Measurements from ENCODE around the gene RBM22.

DNA sequence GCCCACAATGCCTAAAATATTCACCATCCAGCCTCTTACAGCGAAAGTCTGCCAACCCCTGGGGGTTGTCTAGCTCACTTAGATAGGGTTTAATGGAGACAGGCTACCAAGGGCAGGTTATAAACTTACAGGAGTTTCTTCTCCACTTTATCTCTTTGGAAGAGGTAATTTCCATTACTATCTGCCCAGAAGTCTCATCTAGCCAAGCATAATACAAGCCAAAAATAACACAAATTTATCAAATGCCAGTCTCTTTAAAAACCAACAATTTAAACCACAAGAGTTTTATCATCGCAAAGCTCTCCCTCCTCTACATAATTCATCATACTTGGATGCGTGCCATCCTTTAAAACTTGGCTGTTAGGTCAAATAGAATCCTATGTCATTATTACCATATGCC is 6.2 kb downstream of the RBM22 start:
- TF ChIP-seq POLR2A (IDR thresholded peaks at IDR 0.05) (no peak), CTCF (IDR thresholded peaks at IDR 0.05) (no peak)
